Kidney tubule cell (primary cell): ENCODE measurements around the gene MGAT4A.

Experiments
- DNase-seq: peaks from one replicate; pipeline ENCODE4 v3.0.0-alpha.2; 2018; ENCODE audit warnings: low spot score

The MGAT4A gene

GRCh38 chr2:98572676-98573075 lies 158.3 kb downstream of the MGAT4A start:
- no peak for DNase-seq

- DNase-seq, result no peak
These were observed 158.7 kb downstream of the MGAT4A start for GRCh38 chr2:98572211-98572610.

- no peak for DNase-seq
These were observed 159.1 kb downstream of the MGAT4A start for GRCh38 chr2:98571796-98572195.

GRCh38 chr2:98571121-98571701 lies 159.7 kb downstream of the MGAT4A start:
- no peak for DNase-seq

- no peak for DNase-seq
These were observed 160.6 kb downstream of the MGAT4A start for GRCh38 chr2:98570356-98570755.

GRCh38 chr2:98569915-98570314 lies 161.0 kb downstream of the MGAT4A start:
- no peak for DNase-seq

- DNase-seq, result peak; percentile 22
These were observed 161.6 kb downstream of the MGAT4A start for GRCh38 chr2:98569197-98569793.
